ENCODE results near the gene VIM. TPM values are rescaled to one million over a fixed set of nuclear protein-coding genes. Genes with fewer than 3 reads are reported as not detected.

VIM gene
- total and polyA plus RNA-seq, 10 of the 15 experiments (the other 5 are each of a cell fraction or from before 2014, with no cell fraction given): 44.2 to 287 (median 188) TPM

- 72% methylated on average over 4 of the region's 4 CpGs for WGBS (ENCODE audit: insufficient coverage, insufficient replicate concordance, low lambda C conversion rate, missing lambda C conversion rate)
- in situ Hi-C loops (cut with MboI) (loop anchor here (25.0 kb wide), 1 partner anchor 1459 kb away; the partner anchor contains the start of genes ARL5B and NSUN6), intact Hi-C loops (cut with micrococcal nuclease; ENCODE audit: unreplicated experiment) (no loop called here)
- Histone ChIP-seq H2AFZ (ENCODE audit: control insufficient read depth, low read depth, low read length) (no peak overlapping the region), H3K4me1 (ENCODE audit: control insufficient read depth, insufficient read depth, low read length) (peaks cover 5% of the 10 kb centered on the region), H3K4me2 (ENCODE audit: control insufficient read depth, insufficient read depth) (no peak overlapping the region), H3K27ac (ENCODE audit: control insufficient read depth, insufficient read depth) (no peak overlapping the region), H3K79me2 (ENCODE audit: control insufficient read depth, insufficient read depth, low read length) (no peaks in the 10 kb centered on the region), H3K36me3 (ENCODE audit: control insufficient read depth in 2 of 2, insufficient read depth in 2 of 2, low read length in 1 of 2) (no peaks in the 10 kb centered on the region), H3K27me3 (replicated peaks in 1 of 2; ENCODE audit: control insufficient read depth in 2 of 2, insufficient read depth in 2 of 2, low read length in 1 of 2) (no peaks in the 10 kb centered on the region), H3K9ac (ENCODE audit: control insufficient read depth, insufficient read depth, low read length) (no peak overlapping the region), H4K20me1 (ENCODE audit: control insufficient read depth, insufficient read depth) (no peaks in the 10 kb centered on the region), H3K9me3 (replicated peaks; ENCODE audit: control insufficient read depth, insufficient read depth, low read length) (no peaks in the 10 kb centered on the region), H3K4me3 (no peak overlapping the region)
- ATAC-seq (no peak), DNase-seq (ENCODE audit: low read depth, low spot score) (no peak), FAIRE-seq (no peak)
- TF ChIP-seq SIX5 (IDR thresholded peaks at IDR 0.05; ENCODE audit: low read depth, low read length, severe bottlenecking) (no peak), POLR2AphosphoS5 (IDR thresholded peaks at IDR 0.05; ENCODE audit: low read length) (no peak), SUZ12 (IDR thresholded peaks at IDR 0.05; ENCODE audit: unreplicated experiment) (no peak), PML (IDR thresholded peaks at IDR 0.05; ENCODE audit: low read length) (no peak), MTA3 (IDR thresholded peaks at IDR 0.05; ENCODE audit: borderline replicate concordance, low read length) (no peak), SKIL (IDR thresholded peaks at IDR 0.05; ENCODE audit: low read depth, poor library complexity, severe bottlenecking) (no peak), KAT2A (conservative IDR thresholded peaks at IDR 0.05; ENCODE audit: control insufficient read depth, low read depth, low read length) (no peak), RBBP5 (conservative IDR thresholded peaks at IDR 0.05) (no peak), YY1 (IDR thresholded peaks at IDR 0.05; ENCODE audit: low read depth, low read length) (no peak), USF2 (IDR thresholded peaks at IDR 0.05; ENCODE audit: borderline replicate concordance, low read depth, low read length) (no peak), USF1 (IDR thresholded peaks at IDR 0.05; ENCODE audit: borderline replicate concordance, extremely low read length, insufficient read depth, low read depth, low read length) (no peak), PBX3 (IDR thresholded peaks at IDR 0.05; ENCODE audit: insufficient replicate concordance, low read depth, low read length) (no peak), YBX1 (IDR thresholded peaks at IDR 0.05) (no peak)
- SMC1A ChIA-PET (ENCODE audit: uncharacterized antibody, unreplicated experiment): interaction anchor here (1.2 kb wide), 1 partner anchor 16 kb away, joined by 4 read pairs; no protein-coding TSS in a partner anchor
- CTCF ChIA-PET: no interaction called here
- POLR2A ChIA-PET: interaction anchor here (3.7 kb wide), 1 partner anchor 27 kb away, joined by 23 read pairs; the partner anchor contains the start of gene VIM
- RAD21 ChIA-PET (ENCODE audit: unreplicated experiment): interaction anchor here (2.7 kb wide), 1 partner anchor 27 kb away, joined by 10 read pairs; no protein-coding TSS in a partner anchor
- BruUV-seq (replicated peaks): no TSS peak
Observed at GRCh38 chr10:17202999-17203398, 25.0 kb upstream of the VIM start.
